GM21367 (cell line): Measurements from ENCODE around the gene PPIB.
"Not testable (repeated sequence)": the region's sequence is repeated elsewhere in the genome, so short reads cannot be mapped to it uniquely, and the experiment has no call there.

ENCODE experiments used
- ATAC-seq: cut with Tn5 transposase; IDR thresholded peaks from one replicate; pipeline ENCODE4 v1.9.1; 2021; ENCODE audit not compliant: unreplicated experiment

PPIB gene

DNA sequence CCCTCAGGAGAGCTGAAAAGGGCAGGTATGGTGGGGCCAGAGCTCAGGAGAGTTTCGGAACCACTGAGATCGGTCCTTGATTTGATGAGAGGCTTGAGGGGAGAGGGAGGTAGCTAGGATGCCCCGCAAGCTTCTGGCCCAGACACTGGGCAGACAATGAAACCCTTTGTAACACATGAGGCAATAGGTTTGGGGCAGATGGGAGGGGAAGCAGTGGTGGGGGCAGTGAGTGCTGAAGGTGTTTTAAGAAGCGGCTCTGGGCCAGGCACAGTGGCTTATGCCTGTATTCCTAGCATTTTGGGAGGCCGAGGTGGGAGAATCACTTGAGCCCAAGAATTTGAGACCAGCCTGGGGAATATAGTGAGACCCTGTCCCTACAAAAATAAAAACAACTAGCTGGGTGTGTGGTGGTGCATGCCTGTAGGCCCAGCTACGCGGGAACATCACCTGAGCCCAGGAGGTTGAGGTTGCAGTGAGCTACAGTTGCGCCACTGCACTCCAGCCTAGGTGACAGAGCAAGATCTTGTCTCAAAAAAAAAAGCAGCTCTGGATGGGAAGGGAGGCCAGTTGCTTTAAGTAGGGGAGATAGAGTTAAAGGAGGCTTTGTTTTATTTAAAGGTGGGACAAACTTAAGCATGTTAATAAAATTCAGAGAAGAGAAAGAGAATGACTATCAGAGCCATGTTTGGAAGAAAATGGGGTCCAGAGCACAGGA, 20.9 kb downstream of the PPIB start:
- ATAC-seq = no peak

GRCh38 chr15:64138331-64138941, 24.4 kb downstream of the PPIB start:
- no peak for ATAC-seq

DNA sequence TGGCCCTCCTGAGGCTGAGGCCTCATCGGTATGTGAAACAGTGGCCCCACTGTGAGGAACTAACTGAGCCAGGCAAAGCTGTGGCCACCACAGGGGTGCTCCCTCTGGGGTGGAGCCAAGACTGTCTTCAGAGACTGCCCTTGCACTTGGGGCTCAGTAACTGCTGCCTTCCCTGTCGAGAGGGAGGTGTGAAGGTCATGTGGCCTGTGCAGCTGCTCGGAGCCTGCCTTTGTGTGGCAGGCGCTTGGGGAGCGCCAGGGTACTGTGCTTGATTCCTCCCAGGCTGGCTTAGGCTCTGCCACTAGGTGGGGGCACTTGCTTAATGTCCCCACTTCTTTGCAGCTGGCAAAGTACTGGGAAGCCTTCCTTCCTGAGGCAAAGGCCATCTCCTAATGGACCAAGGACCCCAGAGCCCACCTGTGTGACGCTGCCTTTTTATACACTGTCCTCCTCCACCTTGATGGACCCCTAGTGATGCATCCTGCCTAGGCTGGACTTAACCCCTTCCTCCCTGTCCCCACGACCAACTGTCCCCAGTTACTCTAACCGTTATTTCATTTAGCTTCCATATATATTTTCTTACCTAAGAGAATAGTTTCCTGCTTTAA, 25.5 kb downstream of the PPIB start:
- ATAC-seq = no peak

DNA sequence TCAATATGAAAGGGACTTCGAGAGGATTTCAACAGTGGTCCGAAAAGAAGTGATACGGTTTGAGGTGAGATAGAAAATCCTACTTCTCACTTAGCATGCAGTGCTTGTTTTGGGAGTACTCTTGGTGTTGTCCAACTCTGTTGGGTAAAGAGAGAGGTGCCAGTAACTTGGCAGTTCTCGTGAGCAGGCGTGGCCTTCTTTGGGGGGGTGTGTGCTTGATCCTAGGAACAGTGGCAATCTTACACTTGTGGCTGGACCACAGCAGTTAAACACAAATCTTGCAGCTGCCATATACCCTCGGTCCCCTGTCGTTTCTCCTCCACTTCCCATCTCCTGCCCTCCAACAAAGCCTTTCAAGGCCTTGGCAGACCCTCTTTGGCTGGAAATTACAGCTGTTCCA, 26.5 kb downstream of the PPIB start:
- ATAC-seq = no peak

DNA sequence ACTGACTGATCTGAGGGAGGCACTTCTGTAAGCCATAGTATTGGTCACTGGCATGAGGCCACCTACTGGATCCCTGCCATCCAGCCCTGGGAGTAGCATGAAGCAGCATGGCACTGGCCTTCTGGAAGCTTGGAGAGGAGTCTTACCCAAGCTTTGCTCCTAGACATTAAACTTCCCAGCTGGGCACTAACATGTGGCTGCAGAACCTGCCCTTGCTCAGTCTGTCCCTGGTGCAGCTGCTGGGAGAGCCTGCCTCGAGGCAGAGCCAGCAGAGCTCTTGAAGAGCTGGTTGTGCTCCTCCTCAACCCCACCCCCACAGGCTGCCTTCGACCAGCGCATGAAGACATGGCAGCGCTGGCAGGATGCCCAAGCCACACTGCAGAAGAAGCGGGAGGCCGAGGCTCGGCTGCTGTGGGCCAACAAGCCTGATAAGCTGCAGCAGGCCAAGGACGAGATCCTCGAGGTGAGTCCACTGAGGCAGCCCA, 28.4 kb downstream of the PPIB start:
- ATAC-seq = no peak

- ATAC-seq = no peak
Measured at GRCh38 chr15:64133623-64134344, 29.0 kb downstream of the PPIB start.

DNA sequence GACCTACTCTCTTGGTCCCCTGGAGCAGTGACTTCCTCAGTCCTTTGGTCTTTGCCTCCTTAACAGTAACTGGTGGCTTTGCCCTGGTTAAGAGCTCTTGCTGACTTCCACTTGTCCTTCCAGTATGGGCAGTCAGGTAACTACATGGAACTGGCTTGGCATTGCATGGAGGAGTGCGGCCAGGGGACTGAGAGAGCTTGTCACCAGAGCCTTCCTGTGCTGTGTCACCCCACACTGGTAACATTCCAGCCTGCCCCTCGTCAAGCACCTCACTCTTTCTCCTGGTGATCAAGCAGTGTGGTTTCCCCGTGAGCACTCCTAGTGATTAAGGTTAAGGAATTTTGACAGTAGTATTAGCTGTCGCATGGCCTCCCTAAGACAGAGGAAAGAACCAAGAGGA, 30.6 kb downstream of the PPIB start:
- ATAC-seq = no peak

- no peak for ATAC-seq
Measured at GRCh38 chr15:64131547-64131946, 31.3 kb downstream of the PPIB start.

DNA sequence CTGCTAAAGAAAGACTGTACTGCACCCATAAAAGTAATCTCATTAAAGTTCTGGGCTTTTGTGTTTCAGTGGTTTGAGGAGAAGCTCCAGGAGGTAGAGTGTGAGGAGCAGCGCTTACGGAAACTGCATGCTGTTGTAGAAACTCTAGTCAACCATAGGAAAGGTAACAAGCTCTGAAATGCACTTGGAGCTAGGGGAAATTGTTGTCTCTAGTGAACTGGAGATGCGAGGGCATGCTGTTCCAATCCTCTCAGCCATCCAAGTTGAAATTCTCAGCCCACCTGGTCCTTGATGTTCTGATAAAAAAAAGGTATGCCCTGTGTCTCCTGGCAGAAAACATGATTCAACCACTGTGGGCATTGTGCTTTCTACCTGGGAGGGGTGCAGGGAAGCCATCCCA, 32.7 kb downstream of the PPIB start:
- no peak for ATAC-seq

DNA sequence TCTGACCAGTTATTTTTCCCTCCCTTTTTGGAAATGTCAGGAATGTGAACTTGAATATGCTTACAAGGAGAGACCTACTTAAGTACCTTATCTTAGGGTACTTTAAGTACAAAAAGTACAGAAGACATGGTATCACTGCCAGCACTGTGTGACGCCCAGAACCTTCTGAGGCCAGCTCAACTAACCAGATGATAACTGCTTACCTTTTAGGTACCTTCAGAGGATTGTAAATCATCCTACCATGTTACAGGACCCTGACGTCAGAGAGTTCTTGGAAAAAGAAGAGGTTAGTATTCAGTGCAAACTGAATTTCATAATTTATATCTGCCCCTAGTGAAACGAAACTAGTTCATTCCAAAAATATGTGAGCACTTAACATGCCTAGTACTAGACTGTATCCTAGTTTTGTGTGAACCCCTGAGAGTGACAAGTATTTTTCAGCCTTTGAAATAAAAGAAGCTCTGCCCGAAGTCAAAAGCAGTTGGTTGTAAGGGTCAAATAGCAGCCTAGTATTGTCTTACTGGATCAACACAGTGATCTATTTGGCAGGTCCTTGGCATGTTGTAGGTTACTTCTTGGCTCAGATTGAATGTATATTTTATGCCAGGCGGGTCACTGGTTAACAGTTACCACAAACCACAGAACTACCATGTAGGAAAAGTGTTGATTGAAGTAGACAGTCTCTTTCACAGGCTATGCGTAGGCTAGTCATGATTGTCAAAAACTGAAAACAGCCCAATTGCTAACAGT, 35.1 kb downstream of the PPIB start:
- no peak for ATAC-seq

DNA sequence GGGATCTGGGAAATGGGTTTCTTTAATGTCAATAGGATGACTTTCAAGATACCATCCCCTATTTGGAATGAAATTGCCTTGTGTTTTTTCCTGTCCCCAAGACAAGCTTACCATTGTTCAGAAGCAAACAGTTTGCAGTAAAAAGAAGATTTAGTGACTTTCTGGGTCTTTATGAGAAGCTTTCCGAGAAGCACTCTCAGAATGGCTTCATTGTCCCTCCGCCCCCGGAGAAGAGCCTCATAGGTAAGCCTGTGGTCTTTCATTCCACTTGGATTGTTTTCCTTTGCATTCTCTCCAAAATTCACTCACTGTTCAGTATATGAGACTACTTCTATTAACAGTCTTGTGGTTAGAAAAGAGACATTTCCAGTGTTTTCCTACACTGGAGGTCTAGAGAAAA, 36.8 kb downstream of the PPIB start:
- no peak for ATAC-seq

DNA sequence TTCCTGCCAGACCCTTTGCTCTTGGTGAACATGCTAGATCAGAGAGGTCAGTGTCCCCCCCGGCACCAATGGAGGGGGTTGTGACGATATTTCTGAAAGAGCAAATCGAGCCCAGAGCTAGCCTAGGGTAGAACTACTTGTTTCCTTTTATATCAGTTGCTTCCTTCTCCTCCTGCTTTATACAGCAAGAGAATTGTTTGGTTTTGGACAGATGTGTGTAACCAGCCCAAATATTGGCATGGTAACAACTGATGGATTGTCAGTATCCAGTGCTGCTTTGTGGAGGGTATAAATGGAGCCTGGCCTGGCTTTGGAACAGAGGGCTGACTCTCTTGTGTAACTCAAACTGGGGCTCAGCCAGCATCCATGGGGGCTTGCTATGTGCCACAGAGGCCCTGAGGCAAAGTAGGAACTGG, 39.9 kb downstream of the PPIB start:
- ATAC-seq = no peak

GRCh38 chr15:64122444-64122843, 40.4 kb downstream of the PPIB start:
- no peak for ATAC-seq

GRCh38 chr15:64121614-64122013, 41.2 kb downstream of the PPIB start:
- no peak for ATAC-seq

GRCh38 chr15:64120322-64120721, 42.5 kb downstream of the PPIB start:
- not testable (repeated sequence) for ATAC-seq

DNA sequence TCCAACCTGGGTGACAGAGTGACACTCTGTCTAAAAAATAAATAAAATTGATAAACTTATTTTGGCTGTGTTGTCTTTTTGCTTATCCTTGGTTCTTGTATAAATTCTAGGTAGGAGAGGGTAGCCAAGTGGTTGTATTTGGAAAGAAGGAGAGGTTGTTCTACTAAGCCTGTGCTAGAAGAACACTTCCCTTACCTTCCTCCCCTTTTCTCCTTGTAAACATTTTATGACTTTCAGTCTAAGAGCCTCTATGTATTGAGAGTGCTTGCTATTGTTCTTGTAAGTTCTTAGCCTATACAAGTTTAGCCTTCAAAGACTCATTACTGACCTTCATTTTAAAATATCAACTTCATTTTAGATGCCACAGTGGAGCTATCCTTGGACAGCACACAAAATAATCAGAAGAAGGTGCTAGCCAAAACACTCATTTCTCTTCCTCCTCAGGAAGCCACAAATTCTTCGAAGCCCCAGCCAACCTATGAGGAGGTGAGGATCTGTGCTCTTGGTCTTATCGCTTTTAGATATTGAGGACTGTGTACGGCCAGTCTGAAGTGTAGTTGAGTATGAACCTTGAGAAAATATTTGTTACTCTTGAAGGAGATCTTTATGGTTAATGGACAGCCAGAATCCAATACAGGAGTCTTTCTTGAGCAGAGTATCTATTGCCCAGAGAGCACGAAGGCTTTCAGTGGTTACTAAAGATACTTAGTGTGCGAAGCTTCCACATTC, 44.9 kb downstream of the PPIB start:
- no peak for ATAC-seq

- no peak for ATAC-seq
Measured at GRCh38 chr15:64112904-64113303, 49.9 kb downstream of the PPIB start.

- ATAC-seq = no peak
Measured at GRCh38 chr15:64112073-64112772, 50.6 kb downstream of the PPIB start.

- ATAC-seq = no peak
Measured at GRCh38 chr15:64111679-64112050, 51.2 kb downstream of the PPIB start.
